DMS 273 (cell line): ENCODE measurements around the gene FANCC.
A peak's percentile ranks its signal among the peaks of the same experiment; 100 is the strongest.

ENCODE experiments used
- DNase-seq: peaks from one replicate; lab custom pipeline; 2025; ENCODE audit not compliant: unreplicated experiment; lab: John Stamatoyannopoulos, UW

Gene FANCC

GRCh38 chr9:95317119-95317892, at the start of gene FANCC:
Gene FANCC (minus strand): TSS chr9:95317709. CDS start chr9:95249291, 68,418 bp downstream.
- peak; percentile 96 for DNase-seq

GRCh38 chr9:95366731-95367325, 49.3 kb upstream of the FANCC start:
- DNase-seq: no peak

GRCh38 chr9:95365766-95366165, 48.3 kb upstream of the FANCC start:
- DNase-seq: no peak

DNA sequence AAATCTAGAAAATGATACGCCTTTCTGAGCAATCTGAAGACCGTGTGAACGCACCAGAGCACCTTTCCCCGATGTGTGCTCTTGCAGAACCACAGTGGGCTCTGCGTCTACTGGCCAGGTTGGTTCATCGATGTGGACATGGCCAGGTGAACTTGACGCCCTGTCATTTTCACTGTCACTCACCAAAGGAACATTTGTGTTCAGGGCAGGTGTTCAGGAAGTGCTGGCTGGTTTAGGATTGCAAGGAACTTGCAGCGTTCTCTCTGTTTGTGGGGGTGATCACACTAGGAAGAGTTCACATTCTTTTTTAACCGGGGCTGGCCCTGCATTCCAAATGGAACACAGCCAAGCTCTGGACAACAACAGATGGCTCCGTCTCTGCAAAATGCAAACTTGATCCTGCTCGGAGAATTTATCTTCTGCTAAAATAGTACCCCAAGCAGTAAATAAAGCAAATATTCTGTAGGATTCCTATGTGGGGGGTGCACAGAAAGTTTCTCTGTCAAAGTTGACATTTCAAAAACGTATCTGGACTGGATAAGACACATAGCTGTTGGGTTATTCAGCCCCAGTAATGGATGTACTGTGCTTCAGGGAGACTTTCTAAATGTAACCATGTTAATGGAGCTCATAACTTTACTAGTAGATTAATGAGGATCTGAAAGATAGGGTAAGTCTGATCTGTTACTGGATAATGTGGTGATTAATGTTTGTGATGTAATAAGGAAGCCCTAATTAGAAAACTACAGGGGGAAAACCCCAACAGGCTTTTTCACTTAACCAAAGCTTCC, 45.7 kb upstream of the FANCC start:
- peak; percentile 84 for DNase-seq

DNA sequence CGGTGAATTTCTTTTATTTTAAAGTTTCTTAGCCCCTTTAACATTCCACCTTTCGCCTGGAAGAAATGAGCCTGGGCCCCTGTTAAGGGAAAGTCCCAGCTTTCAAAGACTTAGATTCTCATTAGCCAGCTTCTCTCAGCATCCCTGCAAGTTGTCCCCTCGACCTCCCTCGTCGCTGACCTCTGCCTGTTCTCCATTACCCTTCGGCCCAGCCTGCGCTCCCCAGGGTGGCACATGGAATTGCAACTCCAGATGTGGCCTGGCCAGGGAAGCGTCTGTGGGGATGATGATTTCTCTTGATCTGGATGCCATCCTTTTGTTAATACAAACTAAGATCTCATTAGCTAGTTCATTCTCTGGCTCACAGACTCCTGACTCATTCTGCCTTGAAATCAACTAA, 43.4 kb upstream of the FANCC start:
- no peak for DNase-seq

DNA sequence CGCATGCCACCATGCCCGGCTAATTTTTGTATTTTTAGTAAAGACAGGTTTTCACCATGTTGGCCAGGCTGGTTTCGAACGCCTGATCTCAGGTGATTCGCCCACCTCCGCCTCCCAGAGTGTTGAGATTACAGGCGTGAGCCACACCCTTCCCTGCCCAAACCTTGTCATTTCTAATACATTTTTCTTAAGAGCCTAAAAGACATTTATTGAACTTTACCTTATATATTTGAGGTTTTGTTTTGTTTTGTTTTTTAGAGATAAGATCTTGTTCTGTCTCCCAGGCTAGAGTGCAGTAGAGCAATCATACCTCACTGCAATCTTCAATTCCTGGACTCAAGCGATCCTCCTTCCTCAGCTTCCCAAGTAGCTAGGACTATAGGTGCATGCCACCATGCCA, 39.8 kb upstream of the FANCC start:
- DNase-seq: no peak

DNA sequence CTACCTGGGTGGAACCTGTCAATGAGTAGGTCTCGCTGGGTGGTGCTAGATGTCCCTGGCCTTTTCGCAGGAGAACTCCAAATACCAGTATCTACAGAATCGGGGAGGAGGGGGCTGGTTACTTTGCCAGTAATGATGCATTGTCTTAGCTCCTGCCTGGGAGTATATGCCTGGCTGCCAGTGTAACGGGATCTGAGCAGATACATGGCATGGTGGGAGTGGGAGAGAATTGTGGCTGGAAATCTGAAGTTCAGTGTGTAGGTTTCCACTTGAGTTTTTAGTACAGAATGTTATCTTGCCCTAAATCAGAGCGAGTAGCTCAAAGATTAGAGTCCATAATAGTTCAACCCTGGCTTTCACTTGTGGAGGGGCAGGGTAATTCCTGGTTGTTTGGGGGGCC, 38.0 kb upstream of the FANCC start:
- no peak for DNase-seq

GRCh38 chr9:95351051-95351450, 33.5 kb upstream of the FANCC start:
- DNase-seq: no peak

GRCh38 chr9:95350266-95350665, 32.8 kb upstream of the FANCC start:
- DNase-seq: no peak

- DNase-seq: peak; percentile 40
These were observed 31.9 kb upstream of the FANCC start for GRCh38 chr9:95349091-95350038.

- DNase-seq: no peak
These were observed 28.5 kb upstream of the FANCC start for GRCh38 chr9:95346021-95346420.

- DNase-seq: no peak
These were observed 27.3 kb upstream of the FANCC start for GRCh38 chr9:95344735-95345325.

DNA sequence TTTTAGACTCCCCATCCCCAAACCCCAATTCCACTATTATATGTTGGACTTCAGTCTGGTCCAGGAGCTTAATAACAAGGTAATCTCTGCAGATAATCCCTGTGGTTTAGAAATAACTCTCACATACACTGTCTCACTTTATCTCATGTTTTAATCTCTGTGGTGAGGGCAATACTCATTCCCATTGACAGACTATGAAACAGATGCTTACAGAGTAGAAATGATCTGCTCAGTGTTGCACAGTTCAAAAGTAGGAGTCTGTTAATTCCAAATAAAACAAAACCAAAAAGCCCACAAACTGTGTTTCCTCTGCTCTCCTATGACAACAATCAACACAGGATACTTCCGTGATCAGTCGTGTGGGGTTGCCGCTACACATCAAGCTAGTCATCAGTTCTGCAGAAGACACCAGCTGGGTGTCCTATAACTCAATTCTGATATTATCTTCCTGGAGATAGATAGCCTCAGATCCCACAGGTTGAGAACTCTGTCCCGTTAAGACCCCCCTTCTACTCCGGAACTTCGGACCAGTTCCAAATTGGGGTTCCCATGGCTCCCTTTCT, 26.3 kb upstream of the FANCC start:
- DNase-seq: no peak

GRCh38 chr9:95342571-95342970, 25.1 kb upstream of the FANCC start:
- DNase-seq: no peak

DNA sequence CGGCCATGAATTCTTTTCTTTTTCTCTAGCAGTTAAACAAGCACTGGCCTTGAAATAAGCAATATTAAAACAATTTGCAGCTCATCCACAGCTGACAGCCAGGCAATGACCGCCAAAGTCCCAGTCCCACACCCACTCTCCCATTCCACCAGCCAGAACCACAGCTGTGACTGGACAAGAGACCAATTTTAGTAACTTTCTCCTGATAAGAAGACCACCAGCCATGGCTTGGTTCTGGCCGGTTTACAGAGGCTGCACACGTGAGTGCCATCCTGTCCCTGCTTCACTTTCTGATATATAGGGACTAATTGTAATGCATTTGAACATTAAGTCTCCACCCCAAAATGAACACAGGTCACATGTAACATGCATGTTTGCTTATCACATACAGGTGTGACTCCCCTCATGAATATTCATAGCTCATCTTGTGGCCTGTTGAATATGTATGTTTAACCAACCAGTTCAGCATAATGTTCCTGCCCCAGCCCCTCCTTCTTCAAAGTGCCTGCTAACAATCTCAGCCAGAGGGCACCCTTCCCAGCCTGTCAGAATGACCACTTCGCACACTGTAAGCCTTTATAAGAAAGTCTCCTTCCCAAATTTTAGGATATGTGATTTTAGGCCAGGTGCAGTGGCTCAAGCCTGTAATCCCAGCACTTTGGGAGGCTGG, 23.9 kb upstream of the FANCC start:
- peak; percentile 48 for DNase-seq

DNA sequence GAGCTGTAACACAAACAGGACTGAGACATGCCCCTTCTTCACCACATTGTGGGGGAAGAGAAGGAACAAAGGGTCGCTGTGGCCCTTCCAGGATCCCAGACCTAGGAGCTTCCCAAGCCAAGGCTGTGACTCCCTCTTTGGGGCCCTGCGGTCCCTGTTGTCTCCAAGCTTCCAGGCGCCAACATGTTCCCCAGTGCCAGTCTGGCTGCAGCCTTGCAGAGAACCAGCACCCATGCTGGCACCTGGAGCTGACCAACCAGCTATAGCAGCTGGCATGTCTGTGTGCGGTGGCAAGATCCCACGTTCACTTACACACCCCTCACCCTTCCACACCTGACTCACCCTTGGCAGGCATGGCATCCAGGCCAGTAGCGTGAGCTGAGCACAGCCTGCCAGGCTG, 20.7 kb upstream of the FANCC start:
- DNase-seq: no peak

DNA sequence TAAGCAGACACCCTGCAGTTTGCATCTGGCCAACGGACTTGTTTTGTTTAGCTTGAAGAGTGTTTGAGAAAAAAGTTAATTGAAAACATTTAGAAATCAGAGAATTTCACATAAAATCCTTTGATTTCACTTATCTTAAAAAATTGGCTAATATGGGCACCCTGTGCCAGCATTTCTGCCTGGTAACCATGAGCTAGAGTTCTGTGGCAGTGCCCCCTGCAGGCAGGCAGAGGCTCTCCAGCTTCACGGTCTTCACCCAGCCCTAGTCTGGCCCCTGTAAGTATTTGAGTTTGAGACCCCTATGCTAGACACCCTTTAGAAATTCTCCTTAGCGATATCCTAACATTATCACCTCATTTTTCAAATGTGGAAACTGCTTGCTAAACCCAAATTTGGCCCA, 18.8 kb upstream of the FANCC start:
- peak; percentile 37 for DNase-seq

DNA sequence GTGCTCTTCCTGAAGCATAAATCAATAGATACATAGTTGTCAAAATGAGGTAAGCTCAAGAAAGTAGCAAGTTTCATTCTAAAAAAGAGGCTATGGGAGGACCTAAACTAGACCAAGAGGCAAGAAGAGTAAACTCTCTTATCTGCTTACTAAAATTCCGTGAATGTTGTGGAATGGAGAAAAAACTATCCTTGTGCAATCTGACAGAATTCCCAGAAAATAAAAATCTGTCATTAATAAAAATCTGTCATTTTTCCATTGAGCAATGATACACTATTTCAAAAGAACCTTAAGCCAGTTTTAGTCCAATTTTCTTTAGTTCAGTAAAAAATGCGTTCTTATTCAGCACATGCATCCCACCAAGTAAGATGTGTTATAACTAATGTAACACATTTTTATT, 15.9 kb upstream of the FANCC start:
- DNase-seq: no peak

- DNase-seq: no peak
These were observed 15.4 kb upstream of the FANCC start for GRCh38 chr9:95332860-95333259.
